Measurements from ENCODE around the gene DNAH3.
A peak's percentile ranks its signal among the peaks of the same experiment; 100 is the strongest.

DNAH3 gene

DNA sequence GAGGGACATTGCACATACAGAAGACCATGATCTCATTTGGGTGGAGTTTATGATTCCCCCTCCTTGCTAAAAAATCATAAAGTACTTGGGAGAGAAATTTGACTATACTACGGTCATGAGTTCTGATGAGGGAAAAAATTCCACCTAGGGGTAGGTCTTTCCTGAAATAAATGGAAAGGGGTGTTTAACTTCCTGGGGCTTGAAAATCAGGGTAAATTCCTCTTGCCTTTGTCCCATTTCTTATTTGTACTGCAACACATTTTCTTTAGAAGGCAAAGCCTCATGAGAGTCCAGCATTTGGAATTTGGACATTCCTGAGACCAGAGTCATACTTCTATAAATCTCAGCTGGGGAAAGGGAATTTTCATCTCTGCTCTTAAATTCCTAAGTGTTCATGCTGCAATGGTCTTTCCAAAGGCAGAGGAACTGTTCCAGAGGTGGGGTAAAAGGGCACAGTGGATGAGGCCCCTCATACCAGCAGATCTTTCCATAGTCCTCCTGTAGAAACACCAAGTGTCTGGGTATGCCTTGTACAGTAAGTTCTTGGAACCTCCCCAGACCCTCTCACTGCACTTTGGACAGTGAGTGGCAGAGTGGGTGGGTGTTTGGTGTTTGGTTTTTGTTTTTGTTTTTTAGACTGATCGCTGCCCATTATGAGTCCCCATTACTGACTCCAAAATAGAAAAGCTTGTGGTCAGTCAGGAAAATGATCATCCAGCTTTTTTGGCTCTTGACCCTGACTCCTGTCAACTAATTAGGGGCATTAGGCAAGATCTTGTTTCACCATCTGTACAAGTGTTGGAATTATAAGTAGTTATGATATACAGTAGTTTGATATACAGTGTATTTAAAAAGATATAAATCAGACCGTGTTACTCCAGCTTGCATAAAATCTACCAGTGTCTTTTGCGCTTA, 244.0 kb downstream of the DNAH3 start:
- DNase-seq (ENCODE audit: low spot score), result peak; percentile 35

DNA sequence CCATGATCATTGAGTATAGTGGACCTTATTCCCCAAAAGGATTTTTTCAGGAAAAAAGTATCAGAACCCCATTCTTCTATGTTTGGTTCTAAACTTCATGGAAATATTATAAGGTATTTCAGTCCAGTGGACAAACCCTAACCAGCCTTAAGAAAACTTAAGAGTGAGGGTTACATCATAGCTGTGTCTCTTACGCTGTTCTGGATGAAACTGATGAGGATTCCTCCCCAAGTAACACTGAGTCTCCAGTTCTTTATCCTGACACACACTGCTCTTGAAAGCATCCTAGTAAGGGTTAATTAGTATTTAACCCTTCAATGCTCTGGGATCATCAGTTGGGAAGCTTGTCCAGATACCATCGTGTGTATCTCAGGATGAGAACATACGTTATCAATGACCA, 245.1 kb downstream of the DNAH3 start:
- no peak for DNase-seq (ENCODE audit: low spot score)

DNA sequence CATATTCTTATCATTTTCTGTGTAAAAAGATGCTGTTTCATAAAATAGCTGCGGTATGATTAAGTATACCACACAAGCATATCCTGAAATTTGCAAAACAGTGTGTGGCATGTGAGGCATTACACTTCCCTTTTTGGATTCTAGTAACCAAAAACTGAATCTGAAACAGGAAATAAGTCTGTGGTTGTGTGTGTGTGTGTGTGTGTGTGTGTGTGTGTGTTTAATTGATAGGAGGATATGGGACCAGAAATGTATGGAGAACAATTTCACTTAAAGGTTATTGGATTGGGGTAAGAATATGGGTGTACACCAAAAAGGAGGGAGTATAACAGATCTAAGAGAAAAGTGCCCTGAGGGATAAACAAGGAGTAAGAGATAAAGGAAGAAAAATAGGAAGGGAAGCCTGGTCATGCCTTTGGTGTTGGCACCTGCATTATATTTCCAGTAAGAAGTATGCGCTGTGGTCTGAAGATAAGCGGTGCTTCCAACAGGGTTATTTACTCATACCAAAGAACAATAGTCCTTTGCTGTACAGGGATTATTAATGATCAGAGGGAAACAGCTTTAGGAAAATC, 246.1 kb downstream of the DNAH3 start:
- no peak for DNase-seq (ENCODE audit: low spot score)

DNA sequence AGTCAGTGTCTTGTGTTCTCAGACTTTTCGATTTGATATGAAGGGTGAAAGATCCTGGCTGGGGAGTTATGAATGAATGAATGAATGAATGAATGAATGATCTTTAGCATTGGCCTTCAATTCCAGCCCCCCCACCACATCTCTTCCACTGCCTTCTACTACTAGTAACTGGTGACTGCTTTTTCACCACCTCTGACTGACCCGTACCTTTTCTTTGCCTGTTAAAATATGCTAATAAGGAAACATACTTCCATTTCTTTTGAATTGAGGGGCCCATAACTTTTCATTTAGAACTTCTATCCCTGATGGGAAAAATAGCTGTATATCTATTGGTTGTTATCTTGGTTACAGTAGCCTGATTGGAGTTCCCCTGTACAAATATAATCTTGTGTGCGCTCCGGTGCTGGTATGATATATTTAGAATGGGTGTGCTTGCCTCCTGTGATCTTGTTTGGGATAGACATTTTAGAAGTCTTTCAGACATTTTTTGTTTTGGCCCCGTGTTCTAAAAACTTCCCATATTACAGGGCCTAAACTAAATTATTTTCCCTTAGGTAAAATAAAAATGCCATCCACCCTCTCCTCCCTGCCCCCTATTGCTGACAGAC, 246.6 kb downstream of the DNAH3 start:
- DNase-seq (ENCODE audit: low spot score), result no peak

DNA sequence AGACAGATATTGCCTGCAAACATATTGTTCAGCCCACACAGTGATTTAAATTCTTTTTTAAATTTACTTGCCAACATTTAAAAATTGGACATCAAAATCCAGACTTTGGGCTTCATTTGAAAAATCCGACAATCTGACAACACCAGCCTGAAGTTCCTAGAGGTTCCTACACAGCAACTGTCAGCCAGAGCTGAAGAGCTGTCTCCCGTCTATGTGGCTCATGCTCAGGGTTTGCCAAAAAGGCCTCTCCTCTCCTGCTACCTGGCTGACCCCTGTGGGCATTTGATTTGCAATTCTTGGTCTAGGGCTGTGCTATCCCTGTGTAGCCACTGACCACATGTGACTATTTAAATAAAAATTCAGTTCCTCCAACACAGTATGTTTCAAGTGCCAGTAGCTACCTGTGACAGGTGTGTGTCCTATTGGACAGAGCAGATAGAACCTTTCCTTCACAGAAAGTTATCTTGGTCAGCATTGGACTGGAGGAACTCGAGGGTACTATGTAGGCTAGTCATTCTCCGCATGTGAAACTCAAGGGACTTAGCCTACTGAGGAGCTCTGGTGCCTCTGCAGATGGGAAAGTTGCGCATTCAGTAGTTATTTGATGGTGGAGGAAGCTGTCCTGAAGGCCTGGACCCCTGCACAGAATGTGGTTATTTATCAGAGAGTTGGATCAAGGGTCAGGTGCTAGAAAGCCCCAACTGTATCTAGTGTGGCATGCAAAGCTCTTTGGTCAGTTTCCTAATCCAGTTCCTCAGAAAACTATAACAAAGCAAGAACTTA, 247.3 kb downstream of the DNAH3 start:
- no peak for DNase-seq (ENCODE audit: low spot score)

DNA sequence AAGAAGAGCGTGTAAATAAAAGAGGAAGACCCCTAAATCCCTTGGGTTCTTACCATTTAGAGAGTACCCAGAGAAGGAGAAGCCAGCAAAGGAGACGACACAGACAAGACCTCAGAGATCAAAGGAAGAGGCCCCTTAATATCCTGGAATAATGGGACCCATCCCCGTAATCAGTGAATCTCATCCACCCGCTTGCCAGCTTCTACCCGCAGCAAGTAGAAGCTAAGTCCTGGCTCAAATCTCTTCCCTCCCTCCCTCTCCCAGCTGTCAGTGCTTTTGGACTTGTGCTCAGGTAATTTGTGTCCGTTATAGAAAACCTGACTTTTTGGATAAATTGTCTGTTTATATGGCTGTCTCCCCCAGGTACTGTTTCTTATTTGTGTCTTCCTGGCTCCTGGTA, 248.2 kb downstream of the DNAH3 start:
- DNase-seq (ENCODE audit: low spot score), result no peak

DNA sequence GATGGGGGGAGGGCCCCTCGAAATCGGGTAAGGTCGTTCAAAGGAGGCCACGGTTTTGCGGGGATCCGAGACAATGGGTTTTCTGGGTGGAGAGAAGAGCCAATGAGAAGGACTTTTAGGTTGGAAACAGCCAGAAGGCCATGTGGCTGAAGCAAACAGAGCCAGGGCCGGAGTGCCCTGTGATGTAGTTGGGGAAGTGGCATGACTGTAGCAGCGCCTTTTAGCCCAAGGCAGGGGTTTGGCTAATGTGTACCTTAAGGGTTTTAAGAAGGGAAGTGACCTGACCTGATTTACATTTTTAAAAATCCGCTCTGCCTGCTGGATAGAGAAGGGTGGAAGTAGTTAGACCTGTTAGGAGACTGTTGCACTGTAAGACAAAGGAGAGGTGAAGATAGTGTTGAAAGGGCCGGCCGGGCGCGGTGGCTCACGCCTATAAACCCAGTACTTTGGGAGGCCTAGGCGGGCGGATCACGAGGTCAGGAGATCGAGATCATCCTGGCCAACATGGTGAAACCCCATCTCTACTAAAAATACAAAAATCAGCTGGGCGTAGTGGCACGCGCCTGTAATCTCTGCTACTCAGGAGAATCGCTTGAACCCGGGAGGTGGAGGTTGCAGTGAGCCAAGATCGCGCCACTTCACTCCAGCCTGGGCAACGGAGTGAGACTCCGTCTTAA, 249.1 kb downstream of the DNAH3 start:
- peak; percentile 69 for DNase-seq (ENCODE audit: low spot score)

DNA sequence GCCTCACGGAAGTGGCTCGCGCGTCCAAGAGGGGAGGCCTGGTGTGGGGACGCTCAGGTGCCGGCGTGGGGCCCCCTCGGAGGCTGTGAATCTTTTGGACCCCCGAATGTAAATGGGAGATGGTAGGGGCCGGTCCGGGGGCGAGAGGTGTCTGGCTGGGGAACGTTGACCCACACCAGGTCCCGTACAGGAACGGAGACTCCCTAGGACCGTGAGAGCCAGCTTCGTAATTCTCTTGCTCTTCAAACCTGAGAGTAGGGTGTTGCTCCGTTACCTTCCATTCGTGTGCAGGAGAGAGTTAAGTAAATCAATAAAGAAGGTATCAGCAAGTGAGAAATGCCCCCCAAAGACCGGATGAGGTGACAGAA, 249.6 kb downstream of the DNAH3 start:
- no peak for DNase-seq (ENCODE audit: low spot score)

DNA sequence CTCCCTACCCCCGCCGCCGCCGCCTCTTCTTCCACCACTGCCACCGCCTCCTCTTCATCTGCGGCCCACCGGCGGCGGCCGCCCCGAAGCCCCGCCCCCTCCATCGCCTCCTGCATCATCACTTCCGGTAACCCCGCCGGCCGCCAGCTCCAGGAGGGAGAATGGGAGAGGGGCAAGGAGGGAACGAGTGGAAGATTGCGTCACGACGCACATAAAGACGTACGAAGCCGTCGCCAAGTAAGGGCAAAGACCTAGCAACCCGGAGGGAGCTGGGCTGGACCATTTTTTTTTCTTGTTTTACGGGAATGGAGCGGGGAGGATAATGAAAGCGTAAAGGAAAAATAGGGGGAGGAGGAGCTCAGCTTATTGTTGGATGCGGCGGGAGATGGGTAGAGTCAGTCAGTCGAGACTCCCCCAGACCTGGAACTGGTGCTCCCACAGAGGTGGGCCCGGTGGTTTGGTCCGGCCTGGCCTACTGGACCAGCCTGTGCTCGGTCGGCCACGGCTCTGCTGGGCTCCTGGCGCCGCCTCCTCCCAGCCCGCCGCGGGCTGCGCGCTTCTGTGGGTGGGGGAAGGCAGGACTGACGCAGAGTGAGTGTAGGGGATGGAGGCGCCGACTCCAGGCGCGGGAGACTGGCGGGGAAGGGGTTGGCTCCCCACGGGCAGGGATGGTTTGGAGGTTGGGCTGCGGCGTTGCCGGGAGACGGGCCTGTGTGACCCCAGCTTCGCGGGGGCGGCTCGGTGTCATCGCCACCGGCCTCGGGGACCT, 250.2 kb downstream of the DNAH3 start, which contains the start of the genes DCUN1D3 and LYRM1:
TSS of gene DCUN1D3 (minus strand) at position 60 of the 769 bp plus-strand sequence. CDS start 37,820 bp downstream, outside the sequence.
TSS of gene LYRM1 (plus strand) at position 473 of the 769 bp plus-strand sequence. CDS start 14,785 bp downstream, outside the sequence.
- DNase-seq (ENCODE audit: low spot score), result peak; percentile 97

DNA sequence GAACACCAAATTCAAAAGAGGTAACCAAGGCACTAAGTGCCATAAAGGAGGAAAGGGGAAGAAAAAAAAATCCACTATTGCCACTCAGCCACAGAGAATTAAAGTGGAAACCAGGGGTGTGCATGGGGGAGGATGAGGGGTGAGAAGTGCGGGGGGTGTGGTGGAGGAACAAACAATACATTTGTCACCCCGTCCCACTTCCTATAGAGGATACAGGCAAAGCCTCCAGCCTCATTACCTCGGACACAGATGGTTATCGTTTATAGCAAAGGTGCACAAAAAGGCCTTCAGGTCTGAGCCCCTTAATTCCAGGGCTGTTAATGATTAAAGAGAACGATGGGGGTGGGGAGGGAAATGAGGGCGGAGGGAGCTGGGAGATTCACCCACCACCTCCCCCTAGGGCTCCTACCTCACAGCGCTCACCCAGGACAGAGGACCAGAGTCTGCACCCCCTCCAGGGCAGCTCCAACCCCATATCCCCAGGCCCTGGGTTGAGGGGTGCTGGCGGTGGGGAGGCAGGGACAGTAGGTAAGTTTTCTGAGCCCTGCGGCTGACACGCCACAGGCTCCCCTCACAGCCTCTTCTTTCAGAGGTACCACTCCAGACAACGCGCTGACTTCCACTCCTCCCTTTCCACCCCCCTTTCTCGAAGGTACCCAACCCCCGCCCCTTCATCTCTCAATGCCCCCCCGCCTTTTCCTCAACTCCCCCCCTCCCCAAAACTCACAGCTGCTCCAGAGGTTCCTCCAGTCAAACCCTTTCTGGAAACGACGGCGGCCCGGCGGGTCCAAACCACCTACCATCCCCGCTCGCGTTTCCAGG, 251.0 kb downstream of the DNAH3 start:
- no peak for DNase-seq (ENCODE audit: low spot score)

DNA sequence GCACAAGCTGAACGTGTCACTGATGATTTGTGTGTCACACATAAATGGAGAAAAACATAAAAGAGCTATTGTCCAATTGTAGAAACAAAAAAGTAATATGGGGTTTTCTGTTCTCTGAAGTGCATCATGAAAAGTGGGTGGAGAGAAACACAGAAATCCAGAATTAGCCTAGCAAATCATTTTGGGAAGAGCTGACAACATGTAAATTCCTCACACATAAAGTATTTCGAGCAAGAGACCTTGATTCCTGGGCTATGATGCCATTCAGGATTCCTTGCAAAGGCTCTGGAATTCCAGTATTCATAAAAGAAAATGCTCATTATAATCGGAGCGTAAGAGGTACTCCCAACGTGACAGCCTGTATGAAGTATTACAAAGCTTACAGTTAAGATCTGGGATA, 251.6 kb downstream of the DNAH3 start:
- DNase-seq (ENCODE audit: low spot score), result peak; percentile 74

DNA sequence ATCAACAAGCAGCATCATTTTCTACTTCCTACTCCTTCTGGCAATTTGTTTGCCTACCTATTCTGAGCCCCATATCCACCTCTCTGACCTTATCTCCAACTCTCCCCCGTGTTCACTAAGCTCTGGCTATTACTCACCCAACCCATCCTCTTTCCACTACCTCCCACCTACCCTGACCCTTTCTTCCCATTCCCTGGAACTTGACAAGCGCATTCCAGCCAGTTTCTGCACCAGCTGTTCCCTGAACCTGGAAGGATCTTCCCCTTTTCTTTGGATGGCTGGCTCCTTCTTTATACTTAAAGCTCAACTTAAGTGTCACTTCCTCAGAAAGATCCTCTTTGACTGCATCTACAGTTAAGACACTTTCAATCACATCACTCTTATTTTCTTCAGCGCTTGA, 252.7 kb downstream of the DNAH3 start:
- DNase-seq (ENCODE audit: low spot score), result no peak

DNA sequence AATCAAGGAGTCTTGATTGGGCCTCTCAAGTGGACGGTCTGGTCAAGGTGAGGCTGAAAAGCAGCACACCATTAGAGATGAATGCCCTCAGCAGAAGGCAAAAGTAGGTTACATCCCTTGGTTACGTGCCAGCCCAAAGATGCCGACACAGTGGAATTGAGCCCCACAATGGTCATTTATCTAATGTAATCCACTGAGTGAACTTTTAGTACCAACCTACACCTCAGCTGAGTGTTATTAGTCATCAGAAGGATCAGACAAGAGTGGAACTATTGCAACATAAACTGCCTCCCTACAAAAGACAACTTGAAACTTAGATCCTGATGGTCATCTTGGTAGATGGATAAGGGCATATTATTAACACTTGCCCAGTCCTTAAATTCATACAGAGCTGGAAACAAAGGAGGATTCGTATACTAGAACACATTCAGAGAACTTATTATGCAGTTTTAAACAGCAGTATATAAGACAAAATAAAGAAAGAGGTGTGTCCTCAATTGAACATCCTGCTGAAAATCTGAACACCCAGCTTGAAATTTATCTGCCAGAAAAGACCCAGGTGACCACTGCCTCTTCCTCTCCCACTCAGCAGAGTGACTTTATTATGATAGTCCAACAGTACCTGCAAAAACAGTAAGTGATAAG, 253.3 kb downstream of the DNAH3 start:
- DNase-seq (ENCODE audit: low spot score), result peak; percentile 35

DNA sequence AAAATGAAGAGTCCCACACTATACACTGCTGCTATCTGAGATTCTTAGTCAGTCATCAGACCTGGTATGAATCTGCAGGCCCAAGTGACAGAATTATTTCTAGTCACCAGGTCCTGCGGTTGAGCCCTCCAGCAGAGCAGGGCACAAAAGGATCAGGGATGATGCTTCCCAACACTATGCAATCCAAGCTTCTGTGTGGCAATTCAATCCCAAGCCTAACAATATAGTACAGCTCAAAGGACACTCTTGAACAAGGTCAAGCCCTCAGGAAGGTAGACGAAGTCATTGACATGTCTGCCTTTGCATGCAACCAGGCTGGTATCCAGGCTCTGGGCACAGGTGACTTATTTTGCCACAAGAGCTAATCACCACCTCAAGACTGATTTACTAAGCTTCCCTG, 256.3 kb downstream of the DNAH3 start:
- no peak for DNase-seq (ENCODE audit: low spot score)

DNA sequence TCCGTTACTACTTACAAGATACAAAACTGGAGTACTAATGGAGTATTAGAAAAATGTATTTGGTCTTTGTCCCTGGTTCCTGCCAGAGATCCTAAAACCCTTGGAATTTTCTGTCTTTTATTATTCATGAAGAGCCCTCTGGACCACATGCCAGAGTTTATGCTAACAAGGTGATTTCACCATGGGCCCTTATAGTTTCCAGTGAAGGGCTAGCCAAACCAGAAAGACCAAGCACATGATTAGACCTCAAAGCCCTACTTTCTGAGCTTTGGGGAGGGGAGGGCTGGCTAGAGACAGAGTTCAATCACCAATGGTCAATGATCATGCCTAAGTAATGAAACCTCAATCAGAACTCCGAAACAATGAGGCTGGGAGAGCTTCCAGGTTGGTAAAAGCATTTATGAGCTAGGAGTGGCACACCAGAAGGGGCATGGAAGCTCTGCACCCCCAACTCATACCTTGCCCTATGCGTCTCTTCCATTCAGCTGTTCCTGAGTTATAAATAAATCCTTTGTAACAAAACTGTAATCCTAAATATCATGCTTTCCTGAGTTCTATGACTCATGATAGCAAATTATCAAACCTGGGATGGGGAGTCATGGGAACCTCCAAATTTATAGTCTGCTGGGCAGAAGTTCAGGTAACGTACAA, 260.9 kb downstream of the DNAH3 start:
- DNase-seq (ENCODE audit: low spot score), result no peak

DNA sequence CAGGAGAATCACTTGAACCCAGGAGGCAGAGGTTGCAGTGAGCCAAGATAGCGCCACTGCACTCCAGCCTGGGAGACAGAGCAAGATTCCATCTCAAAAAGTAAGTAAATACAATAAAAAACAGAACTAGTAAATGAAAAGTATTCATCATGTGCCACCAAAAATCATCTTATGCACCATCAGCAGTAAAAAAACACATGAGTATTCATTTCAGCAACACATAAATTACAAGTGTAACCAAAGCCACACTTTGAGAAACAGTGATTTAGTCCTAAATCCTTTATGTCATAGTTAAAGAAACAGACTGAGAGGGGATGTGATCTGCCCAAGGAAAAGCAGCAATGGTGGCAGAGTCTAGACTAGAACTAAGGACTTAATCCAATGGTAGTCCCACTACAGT, 263.4 kb downstream of the DNAH3 start:
- no peak for DNase-seq (ENCODE audit: low spot score)

DNA sequence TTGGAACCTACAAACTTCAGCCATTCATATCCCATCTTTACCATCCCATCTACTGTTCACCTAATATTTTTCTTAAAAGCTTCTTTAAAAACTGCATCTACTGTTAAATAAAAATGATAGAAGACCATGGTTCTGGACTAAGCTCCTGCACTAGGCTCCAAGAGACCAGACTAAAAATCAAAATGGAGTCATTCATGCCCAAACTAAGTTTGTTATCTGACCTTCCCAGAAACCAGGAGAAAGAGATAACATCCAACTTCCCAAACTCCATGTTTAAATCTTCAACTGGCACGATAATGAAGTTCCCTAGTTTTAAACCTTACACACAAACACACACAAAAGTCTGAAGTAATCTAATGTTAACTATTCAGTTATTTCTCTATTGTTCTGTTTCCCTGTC, 264.3 kb downstream of the DNAH3 start:
- no peak for DNase-seq (ENCODE audit: low spot score)

DNA sequence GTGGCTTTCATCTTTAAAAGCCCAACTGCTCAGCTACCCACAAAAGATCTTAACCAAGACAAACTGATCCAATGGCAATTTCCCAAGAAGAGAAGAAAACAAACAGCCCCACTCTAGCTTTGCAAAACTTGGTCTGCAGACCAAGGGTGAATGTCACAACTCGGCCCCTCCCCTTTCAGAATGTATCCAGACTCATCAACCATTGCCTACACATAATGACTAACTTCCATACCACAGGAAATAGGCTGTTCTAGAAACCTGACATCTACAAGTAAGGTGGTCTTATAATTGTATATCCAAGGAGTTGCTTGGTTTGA, 266.4 kb downstream of the DNAH3 start:
- DNase-seq (ENCODE audit: low spot score), result no peak

Data from RKO (cell line).